PFSK-1 (cell line): ENCODE measurements around the gene GCM1.

Experiments
- FOXP2 ChIP-seq: optimal IDR thresholded peaks from 2 replicates; pipeline ENCODE3; 2011; ENCODE audit warnings: borderline replicate concordance, control low read depth, inconsistent platforms; ENCODE audit not compliant: insufficient read depth; ENCODE audit errors: extremely low read length, extremely low read depth
- POLR2AphosphoS5 ChIP-seq: IDR thresholded peaks from 2 replicates; pipeline ENCODE4 v1.6.1; 2012; ENCODE audit warnings: low read depth, mild to moderate bottlenecking, control low read depth, low read length, moderate library complexity
- TF ChIP-seq, protein P1 (sequence below), 2 experiments: IDR thresholded peaks; 2 replicates each; pipeline versions ENCODE4 v1.6.1 to v1.8.0; 2011 to 2012; ENCODE audit warnings: low read depth in 2 of 2, low read length in 2 of 2, control low read depth in 1 of 2, inconsistent platforms in 1 of 2, mild to moderate bottlenecking in 1 of 2, moderate library complexity in 1 of 2; ENCODE audit not compliant: insufficient read depth in 1 of 2

DNA sequence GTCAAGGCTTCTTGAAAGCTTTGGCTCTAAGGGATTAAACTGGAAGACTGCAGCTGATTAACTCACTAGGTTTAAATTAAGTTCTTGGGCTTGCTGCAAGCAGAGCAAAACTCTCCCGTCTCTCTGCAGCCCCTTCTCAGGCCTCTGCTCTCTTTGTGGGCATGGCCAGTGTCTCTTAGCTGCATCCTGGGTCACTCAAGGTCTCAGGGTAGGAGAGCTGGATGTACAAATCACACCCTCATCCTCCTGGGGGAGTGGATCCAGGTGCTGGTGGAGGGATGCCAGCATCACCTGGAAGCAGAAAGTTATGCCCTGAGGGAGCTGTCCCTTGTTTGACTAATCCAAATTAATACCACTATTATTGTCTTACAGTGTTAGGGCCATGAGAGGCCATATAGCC is 35.8 kb downstream of the GCM1 start:
- TF ChIP-seq POLR2AphosphoS5 = no peak
- TF ChIP-seq, protein P1, sequence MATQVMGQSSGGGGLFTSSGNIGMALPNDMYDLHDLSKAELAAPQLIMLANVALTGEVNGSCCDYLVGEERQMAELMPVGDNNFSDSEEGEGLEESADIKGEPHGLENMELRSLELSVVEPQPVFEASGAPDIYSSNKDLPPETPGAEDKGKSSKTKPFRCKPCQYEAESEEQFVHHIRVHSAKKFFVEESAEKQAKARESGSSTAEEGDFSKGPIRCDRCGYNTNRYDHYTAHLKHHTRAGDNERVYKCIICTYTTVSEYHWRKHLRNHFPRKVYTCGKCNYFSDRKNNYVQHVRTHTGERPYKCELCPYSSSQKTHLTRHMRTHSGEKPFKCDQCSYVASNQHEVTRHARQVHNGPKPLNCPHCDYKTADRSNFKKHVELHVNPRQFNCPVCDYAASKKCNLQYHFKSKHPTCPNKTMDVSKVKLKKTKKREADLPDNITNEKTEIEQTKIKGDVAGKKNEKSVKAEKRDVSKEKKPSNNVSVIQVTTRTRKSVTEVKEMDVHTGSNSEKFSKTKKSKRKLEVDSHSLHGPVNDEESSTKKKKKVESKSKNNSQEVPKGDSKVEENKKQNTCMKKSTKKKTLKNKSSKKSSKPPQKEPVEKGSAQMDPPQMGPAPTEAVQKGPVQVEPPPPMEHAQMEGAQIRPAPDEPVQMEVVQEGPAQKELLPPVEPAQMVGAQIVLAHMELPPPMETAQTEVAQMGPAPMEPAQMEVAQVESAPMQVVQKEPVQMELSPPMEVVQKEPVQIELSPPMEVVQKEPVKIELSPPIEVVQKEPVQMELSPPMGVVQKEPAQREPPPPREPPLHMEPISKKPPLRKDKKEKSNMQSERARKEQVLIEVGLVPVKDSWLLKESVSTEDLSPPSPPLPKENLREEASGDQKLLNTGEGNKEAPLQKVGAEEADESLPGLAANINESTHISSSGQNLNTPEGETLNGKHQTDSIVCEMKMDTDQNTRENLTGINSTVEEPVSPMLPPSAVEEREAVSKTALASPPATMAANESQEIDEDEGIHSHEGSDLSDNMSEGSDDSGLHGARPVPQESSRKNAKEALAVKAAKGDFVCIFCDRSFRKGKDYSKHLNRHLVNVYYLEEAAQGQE (IDR thresholded peaks at IDR 0.05; ENCODE audit: insufficient read depth in 1 of 2, low read depth in 2 of 2, low read length in 2 of 2) = no peak
- TF ChIP-seq FOXP2 = no peak
